HG03159 (cell line): ENCODE data around the gene SERINC3.
"Not testable (repeated sequence)": the region's sequence is repeated elsewhere in the genome, so short reads cannot be mapped to it uniquely, and the experiment has no call there.

ENCODE experiments used
- ATAC-seq: cut with Tn5 transposase; IDR thresholded peaks from one replicate; pipeline ENCODE4 v1.9.1; 2021; ENCODE audit warnings: mild to moderate bottlenecking, moderate library complexity; ENCODE audit not compliant: unreplicated experiment

The SERINC3 gene

DNA sequence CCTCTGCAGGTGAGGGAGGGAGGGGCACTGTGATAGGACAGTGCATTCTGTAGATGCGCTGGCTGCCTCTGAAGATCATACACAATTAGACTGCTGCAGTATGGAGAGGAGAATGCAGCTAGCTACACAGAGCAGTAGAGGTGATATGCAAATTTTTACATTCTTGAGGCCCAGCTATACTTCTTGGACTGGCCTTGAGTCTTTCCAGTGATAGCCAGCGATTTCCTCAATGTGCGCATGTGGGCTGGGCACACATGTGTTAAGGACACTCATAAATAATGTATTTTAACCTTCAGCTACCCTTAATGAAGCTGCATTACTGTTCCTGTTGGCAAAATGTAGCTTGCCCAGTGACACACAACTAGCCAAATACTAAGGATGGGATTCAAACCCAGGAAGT, 27.2 kb downstream of the SERINC3 start:
- no peak for ATAC-seq

DNA sequence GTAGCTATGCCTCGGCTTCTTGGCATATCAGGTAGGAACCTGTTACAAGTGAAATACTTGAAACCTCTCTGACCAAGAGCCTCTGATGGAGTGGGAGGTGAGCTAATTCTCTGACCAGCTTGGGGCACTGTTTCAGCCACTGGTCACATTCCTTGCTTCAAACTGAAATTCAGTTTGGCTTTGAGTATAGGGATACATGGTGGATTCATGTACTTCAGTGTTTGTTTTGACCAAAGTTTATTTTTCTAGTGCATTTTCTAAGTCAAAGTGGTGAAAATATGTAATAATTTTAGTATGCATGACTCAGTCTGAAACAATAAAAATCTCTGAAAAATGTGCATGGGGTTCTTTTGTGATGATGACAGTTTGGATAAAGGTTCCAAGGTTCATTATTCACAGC, 27.6 kb downstream of the SERINC3 start:
- ATAC-seq, result no peak

DNA sequence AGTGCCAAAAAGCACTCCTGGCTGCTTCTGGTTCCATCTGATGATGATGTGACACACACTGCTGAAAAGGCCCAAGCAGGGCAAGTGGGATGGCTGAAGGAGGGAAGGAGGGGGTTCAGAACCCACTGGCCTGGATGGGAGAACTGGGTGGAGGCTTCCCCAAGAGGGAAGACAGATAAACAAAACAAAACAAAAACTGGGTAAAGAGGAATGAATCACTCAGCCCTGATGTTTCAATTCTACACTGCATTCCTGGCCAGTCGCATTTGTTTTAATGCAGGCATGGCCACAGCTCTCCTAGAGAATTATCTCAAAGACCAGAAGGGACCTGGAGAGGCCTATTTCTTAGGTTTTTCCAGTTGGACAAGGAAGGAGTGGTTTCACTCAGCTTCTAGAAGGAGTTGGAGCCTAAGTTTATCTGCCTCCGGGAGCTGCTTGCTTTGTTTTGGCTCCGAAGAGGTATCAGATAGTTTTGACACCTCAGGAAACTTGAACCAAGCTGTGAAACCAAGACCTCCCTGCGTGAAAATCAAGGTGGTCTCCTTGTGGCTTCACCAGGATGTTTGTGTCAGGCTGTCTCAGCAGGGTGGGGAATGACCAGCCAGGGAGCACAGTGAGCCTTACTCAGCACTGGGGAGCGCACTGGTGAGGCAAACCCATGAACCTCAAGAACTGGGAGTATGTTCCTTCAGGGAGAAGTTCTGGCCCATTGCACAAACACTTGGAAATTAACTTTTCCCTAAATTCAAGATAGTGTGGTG, 30.1 kb downstream of the SERINC3 start:
- ATAC-seq, result no peak

DNA sequence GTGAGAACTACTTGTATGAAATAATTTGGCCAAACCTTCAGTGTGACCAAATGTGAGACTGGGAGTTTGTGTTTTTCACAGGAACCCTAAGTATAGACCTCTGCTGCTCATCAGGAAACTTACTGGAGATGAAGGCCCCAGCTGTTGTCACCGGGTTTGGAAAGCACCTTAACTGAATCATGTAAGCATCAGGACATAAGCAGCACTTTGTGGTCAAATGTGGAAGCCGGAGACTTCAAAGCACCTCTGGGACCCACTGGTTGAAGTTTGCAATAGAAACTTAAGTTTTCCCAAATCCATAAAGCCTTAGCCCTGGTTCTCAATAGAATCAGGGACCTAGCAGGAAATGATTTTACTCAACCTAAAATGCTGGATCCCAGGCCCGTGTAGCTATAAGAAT, 31.9 kb downstream of the SERINC3 start:
- ATAC-seq, result no peak

DNA sequence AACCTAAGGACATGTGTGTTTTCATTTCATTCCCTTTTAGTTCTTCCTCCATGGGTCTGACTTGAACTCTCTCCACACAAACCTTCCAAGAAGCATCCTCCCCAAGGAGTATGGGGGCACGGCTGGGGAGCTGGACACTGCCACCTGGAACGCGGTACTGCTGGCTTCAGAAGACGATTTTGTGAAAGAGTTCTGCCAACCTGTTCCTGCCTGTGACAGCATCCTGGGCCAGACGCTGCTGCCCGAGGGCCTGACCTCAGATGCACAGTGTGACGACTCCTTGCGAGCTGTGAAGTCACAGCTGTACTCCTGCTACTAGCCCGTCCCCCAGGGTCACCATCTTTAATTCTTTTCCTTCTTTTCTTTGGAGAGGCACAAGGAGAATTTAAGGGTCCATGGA, 32.6 kb downstream of the SERINC3 start:
- no peak for ATAC-seq

DNA sequence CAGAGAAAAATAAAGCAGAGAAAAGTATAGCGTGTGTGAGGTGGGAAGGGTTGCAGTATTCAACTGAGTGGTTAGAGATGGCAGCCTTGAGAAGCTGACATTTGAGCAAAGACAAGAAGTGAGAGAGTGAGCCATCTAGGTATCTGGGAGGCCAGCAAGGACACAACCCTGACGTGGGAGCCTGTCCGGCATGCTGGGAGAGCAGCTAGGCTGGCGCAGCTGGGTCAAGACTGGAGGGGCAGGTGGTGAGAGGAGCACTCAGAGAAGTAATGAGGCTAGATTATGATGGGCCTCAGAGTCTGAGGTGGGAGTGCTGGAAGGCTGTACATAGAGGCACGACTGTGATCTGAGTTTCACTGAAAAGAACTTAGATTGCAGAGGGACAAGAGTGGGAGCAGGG, 33.3 kb downstream of the SERINC3 start:
- no peak for ATAC-seq

DNA sequence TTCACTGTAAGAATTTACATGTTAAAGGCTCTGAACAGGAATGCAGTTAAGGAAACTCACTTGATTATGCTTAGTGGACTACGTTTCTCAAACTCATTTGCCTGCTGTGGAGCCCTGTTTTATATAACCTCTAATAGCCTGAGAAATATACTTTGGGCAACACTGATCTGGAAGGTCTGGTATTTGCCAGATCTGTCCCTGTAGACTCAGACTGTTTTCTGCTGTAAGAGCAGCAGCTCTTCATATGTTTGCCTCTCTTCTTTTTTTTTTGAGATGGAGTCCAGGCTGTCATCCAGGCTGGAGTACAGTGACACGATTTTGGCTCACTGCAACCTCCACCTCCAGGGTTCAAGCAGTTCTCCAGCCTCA, 36.1 kb downstream of the SERINC3 start:
- no peak for ATAC-seq

DNA sequence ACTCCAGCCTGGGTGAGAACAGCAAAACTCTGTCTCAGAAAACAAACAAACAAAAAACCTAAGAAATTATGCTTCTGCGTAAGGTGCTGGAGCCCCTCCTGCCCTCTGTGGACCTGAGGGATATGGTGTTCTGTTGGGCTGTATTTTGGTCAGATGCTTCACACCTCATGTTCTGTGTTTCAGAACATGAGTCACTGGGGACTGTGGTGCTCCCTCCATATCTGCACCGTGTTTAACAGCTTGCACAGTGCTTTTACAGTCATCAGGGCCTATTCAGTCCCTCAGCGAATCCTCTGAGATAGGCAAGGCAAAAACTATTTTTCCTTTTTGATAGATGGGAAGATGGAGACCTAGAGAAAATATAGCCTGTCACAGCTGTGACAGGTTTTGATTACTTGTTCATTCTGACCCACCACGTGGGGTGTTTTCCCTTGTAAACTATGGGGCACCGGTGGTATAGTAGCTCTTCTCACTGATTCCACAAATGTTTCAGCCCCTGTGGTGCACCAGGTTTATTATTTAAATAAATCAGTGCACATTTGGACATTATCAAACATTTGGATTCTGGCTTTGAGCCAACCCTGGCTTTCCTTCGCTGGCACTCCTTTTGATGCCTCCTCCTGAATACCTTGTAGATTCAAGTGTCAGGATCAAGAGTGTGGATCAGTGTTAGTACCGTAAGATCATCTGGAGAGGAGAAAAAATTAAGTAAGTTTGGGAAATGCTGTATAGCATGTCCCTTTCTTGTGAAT, 36.6 kb downstream of the SERINC3 start:
- ATAC-seq, result no peak

DNA sequence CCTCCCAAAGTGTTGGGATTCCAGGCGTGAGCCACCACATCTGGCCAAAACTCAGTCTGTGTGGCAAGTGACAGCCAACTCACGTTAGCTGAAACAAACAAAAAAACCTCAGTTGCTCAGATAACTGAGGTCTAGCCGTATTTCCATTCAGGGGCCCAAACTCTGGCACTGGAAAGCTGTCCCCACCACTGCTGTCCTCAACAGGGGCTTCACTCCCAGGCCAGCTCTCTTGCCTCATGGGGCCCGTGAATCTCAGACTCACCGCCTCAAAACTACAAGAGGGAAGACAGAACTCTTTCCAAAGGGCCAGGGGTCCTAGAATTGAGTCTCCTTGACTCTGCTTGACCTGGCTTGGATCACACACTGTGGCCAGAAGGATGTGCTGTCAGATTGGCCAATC, 38.8 kb downstream of the SERINC3 start:
- ATAC-seq, result no peak

DNA sequence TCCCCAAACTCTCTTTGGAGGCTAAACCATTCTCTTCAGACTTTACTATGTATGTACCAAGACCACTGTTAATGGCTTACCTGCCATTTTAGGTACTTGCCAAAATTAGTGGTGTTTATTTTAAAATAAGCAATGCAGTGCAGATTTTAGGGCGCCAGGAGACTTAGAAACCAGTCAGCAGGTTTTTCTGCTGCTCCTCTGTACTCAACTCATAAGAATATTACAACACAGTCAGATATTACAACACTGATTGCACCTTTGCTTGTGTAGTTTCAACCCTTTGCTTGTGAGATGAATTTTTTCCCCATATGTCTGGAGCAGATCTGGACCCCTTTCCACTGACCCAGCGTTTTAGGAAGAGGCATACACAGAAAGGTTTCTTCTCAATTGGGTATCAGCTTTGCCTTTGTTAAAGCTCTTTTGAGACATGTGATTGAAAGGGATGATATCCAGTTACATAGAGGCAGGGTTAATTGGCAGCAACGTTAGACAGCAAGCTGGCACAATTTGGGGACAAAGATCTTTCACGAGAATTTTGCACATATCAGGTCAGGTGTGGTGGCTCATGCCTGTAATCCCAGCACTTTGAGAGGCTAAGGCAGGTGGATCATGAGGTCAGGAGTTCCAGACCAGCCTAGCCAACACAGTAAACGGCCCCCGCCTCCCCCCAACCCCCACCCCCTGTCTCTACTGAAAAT, 40.0 kb downstream of the SERINC3 start:
- no peak for ATAC-seq

DNA sequence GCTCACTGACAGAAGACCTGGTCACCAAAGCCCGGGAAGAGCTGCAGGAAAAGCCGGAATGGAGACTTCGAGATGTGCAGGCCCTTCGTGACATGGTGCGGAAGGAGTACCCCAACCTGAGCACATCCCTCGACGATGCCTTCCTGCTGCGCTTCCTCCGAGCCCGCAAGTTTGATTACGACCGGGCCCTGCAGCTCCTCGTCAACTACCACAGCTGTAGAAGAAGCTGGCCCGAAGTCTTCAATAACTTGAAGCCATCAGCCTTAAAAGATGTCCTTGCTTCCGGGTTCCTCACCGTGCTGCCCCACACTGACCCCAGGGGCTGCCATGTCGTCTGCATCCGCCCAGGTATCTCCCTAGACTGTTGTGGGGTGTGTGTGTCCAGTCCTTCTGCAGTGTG, 41.8 kb downstream of the SERINC3 start:
- no peak for ATAC-seq

DNA sequence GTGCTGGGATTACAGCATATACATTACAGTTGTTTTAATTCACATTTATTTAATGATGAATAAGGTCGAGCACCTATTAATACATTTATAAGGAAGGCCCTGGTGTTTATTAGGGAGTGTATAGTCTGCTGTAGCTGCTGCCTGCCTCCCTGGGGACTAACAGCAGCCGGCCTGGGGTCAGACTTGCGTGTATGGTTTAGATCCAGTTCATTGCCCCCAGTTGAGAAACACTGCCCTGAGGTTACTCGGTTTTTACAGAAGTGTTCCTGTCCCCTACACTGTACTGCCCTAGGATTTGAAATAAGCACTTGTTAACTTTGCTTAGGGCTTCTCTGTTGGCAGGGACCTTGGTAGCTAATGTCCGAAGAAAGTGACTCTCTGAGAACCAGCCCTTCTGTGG, 42.2 kb downstream of the SERINC3 start:
- no peak for ATAC-seq

DNA sequence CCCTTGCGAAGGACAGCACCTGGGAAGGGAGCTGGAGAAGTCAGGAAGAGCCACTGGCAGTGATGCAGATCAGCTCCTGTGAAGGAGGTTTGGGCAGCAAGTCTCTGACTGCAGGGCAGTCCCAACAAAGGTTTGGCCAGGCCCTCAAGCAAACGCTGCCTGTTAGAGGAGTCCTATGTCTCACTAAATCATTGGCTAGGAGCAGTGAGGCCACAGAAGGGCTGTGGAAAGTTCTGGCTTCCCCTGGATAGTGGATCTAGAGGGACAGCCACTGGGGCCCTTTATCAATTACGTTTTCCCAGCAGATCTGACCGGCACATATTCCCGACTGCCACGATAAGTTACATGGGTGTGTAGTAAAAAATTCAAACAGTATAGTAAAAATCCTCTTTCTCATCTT, 43.7 kb downstream of the SERINC3 start:
- no peak for ATAC-seq

DNA sequence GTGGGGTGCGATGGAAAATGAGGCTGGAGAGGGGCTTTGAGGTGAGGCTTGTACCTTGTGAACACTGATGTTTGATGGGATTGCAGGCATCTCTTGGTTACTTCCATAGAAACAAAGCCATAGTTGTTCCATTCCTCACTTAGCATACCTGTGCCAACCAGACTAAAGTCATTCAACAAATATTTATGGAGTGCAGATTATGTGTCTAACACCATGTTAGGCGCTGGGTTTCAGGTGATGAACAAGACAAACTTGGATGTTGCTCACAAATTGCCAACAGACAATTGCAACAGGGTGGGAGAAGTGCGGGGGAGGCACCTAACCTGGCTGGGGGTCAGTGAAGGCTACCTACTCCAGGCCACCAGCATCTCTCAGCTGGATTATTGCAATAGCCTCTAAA, 44.7 kb downstream of the SERINC3 start:
- ATAC-seq, result no peak

DNA sequence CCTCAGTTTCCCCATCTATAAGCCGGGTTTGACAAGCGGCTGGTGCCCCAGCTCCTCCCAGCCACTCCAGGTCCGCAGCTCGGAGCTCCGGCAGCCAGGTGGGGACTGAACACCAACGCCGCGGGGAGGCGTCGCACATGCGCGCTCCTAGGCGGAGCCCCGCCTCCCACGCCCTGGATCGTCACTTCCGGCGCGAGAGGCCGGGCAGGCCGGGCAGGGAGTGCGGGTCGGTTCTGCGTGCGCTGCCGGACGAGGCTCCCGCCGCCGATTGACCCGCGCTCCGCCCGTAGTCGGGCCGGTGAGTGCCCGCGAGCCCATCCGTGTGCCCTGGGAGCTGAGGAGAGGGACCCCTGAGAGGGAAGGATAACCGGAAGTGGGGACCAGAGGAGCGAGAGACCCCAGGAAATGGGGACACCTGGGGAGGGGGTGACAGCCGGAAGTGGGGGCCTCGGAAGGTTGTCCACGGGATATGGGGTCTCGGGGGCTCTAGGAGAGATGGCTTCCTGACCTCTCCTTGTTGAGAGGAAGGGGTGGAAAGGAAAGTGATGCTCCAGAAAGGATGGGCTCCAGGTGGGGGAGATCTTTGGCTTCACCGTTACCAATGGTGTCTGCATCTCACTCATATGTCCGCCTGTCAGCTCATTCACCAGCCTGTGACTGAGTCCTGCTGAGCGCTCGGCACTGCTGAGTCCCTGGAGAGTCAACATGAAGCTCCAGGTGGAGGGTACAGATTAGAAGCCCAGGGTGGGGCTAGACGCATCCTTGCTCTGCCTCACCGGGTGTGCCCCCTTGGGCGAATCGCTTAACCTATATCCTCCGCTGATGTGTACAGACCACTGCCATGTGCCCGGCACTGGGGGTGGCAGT, 45.9 kb downstream of the SERINC3 start, which contains the start of gene TTPAL:
Gene TTPAL (plus strand): TSS at position 181 of the 867 bp plus-strand sequence. CDS start 4,126 bp downstream, outside the sequence.
- peak; percentile 96 for ATAC-seq

DNA sequence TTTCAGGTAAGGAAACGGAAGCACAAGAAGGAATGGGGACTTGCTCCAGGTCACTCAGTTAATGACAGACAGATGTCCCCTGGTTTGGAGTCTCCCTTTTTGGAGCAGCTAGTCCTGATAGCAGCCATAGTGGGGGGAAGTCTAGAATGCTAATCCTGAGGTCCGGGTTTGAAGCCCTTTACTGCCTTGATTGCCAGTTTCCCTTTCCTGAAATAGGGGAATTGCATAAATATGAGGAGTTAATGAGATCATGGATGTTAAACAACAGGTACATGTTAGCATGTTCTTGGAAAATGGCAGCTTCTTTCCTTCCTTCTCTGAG, 46.5 kb downstream of the SERINC3 start:
- ATAC-seq, result no peak

DNA sequence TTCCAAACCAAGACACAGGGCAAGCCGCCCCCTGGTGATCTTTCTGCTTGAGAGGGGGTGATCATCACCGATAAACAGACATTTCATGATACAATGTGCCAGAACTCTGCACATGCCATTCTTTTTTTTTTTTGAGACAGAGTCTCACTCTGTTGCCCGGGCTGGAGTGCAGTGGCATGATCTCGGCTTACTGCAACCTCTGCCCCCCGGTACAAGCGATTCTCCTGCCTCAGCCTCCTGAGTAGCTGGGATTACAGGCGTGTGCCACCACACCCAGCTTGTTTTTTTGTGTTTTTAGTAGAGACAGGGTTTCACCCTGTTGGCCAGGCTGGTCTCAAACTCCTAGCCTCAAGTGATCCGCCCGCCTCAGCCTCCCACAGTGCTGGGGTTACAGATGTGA, 49.6 kb downstream of the SERINC3 start:
- ATAC-seq, result not testable (repeated sequence)

DNA sequence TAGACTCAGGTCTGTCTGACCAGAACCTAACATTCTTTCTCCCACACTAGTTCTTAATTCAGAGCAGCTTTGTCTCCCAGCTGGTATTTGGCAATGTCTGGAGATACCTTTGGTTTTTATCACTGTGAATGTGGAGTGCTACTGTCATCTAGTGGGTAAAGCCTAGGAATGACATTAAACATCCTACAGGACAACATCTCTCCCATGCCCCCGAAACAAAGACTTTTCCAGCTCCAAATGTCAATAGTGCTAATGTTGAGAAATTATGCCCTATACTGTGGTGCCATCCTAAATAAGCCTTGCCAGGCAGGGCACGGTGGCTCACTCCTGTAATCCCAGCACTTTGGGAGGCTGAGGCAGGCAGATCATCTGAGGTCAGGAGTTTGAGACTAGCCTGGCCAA, 50.4 kb downstream of the SERINC3 start:
- ATAC-seq, result no peak

DNA sequence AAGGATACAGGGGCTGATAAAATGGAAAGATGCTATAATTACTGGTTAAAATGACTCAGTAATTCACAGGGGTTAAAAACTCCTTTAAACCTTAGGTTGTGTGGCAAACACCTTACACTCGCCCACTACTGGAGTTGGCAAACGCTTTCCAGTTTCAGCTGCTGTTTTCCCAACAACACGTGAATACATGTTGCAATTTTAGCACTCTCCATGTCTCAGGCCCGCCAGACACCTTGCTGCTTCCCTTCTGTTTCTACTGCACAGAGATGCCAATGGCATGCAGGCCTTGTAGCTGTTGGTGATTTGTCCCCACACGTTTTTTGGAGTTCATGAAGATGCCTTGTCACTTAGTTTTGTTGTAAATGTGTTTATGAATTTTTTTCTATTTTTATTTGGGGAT, 51.5 kb downstream of the SERINC3 start:
- no peak for ATAC-seq

DNA sequence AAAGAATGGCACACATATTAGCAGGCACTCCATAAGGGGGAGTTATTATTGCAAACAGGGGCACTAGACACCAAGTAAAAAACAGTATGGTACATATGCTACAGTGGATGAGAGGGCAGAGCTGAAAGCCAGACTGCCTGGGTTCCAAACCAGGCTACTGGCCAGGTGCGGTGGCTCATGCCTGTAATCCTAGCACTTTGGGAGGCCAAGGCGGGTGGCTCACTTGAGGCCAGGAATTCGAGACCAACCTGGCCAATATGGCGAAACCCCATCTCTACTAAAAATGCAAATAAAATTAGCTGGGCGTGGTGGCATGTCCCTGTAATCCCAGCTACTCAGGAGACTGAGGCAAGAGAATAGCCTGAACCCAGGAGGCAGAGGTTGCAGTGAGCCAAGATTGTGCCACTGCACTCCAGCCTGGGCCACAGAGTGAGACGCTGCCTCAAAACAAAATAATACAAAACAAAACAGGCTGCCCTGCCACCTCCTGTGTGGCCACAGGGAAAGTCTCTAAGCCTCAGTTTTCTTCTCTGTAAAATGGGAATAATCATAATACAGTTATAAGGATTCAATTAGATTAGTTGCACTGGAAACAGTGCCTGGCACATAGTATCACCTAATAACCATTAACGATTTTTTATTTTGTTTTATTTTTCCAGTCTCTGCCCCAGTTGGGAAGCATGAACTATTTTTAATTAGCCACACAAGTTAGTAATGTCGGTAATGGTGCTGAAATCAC, 53.7 kb downstream of the SERINC3 start:
- no peak for ATAC-seq
